ENCODE data around the gene SELENOK.

The SELENOK gene

DNA sequence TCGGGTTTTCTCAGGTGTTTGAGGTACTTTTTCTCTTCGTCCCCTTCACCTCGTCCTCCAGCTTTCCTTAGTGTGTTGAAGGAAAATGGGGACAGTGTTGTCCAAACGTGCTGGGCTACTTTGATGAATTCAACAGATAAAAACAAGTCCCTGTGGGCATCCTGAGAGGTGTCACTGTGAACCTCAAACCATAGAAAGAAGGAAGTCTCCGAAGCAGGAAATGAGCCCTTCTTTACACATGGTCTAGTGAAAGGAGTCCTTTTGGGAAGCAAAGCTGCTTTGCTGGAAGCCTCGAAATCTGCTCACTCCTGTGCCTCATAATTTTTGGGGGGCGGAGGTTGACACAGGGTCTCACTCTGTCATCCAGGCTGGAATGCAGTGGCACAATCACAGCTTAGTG lies 34.7 kb downstream of the SELENOK start:
- no peak overlapping the region for H3K4me3 ChIP-seq (ENCODE audit: low read length, poor library complexity, severe bottlenecking)
- no peaks in the 10 kb centered on the region for H3K27me3 ChIP-seq (ENCODE audit: insufficient read depth, low read length, poor library complexity, severe bottlenecking)
- no peaks in the 10 kb centered on the region for H3K9me2 ChIP-seq (replicated peaks; ENCODE audit: low read depth, low read length)
- no peak for TF ChIP-seq EZH2phosphoT487 (IDR thresholded peaks at IDR 0.05; ENCODE audit: borderline replicate concordance)
- TF ChIP-seq, protein P1, sequence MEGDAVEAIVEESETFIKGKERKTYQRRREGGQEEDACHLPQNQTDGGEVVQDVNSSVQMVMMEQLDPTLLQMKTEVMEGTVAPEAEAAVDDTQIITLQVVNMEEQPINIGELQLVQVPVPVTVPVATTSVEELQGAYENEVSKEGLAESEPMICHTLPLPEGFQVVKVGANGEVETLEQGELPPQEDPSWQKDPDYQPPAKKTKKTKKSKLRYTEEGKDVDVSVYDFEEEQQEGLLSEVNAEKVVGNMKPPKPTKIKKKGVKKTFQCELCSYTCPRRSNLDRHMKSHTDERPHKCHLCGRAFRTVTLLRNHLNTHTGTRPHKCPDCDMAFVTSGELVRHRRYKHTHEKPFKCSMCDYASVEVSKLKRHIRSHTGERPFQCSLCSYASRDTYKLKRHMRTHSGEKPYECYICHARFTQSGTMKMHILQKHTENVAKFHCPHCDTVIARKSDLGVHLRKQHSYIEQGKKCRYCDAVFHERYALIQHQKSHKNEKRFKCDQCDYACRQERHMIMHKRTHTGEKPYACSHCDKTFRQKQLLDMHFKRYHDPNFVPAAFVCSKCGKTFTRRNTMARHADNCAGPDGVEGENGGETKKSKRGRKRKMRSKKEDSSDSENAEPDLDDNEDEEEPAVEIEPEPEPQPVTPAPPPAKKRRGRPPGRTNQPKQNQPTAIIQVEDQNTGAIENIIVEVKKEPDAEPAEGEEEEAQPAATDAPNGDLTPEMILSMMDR (conservative IDR thresholded peaks at IDR 0.05; ENCODE audit: low read length): no peak
- H2AFZ ChIP-seq (ENCODE audit: low read length): no peak overlapping the region
- no peaks in the 10 kb centered on the region for H3K79me2 ChIP-seq (ENCODE audit: insufficient read depth, low read length)
- H3K9ac ChIP-seq (ENCODE audit: low read depth, low read length, poor library complexity, severe bottlenecking): no peak overlapping the region
- H3K9me3 ChIP-seq (ENCODE audit: insufficient read depth, low read depth, low read length): no peaks in the 10 kb centered on the region
- H3F3A ChIP-seq (ENCODE audit: low read depth): no peaks in the 10 kb centered on the region
- H3K4me1 ChIP-seq (ENCODE audit: insufficient read depth, low read length, poor library complexity, severe bottlenecking): no peaks in the 10 kb centered on the region
- H3K4me2 ChIP-seq (ENCODE audit: low read depth, low read length, poor library complexity, severe bottlenecking): no peak overlapping the region
- H4K20me1 ChIP-seq (ENCODE audit: insufficient read depth, low read length, poor library complexity, severe bottlenecking): no peaks in the 10 kb centered on the region
- H3K36me3 ChIP-seq (ENCODE audit: insufficient read depth, low read length): no peaks in the 10 kb centered on the region

DNA sequence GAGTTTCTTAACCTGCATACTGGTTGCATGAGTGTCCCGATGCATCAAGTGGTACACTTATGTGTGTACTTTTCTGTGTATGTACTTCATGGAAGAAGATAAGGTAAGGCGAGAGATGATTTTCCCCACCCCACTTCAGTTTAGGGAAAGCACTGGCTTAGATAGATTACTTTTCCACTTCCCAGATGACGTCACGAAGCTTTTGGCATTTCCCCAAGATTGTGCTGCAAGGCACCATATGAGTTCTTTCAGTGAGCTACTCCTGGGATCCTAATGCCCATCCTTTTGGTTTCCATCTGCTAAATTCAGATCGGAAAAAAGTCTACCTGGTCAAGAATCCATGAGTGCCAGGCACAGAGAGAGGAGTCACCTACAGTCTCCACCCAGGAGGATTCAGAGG lies 40.8 kb downstream of the SELENOK start:
- Histone ChIP-seq H3K4me3 (ENCODE audit: low read length, poor library complexity, severe bottlenecking) (no peak overlapping the region), H3K4me2 (ENCODE audit: low read depth, low read length, poor library complexity, severe bottlenecking) (no peak overlapping the region), H3K9ac (ENCODE audit: low read depth, low read length, poor library complexity, severe bottlenecking) (no peak overlapping the region), H3K4me1 (ENCODE audit: insufficient read depth, low read length, poor library complexity, severe bottlenecking) (no peaks in the 10 kb centered on the region), H3K36me3 (ENCODE audit: insufficient read depth, low read length) (no peaks in the 10 kb centered on the region), H2AFZ (ENCODE audit: low read length) (no peak overlapping the region), H3K9me2 (replicated peaks; ENCODE audit: low read depth, low read length) (no peaks in the 10 kb centered on the region), H3K27me3 (ENCODE audit: insufficient read depth, low read length, poor library complexity, severe bottlenecking) (no peaks in the 10 kb centered on the region), H3F3A (ENCODE audit: low read depth) (no peaks in the 10 kb centered on the region), H3K79me2 (ENCODE audit: insufficient read depth, low read length) (no peaks in the 10 kb centered on the region), H4K20me1 (ENCODE audit: insufficient read depth, low read length, poor library complexity, severe bottlenecking) (no peaks in the 10 kb centered on the region), H3K9me3 (ENCODE audit: insufficient read depth, low read depth, low read length) (no peaks in the 10 kb centered on the region)
- TF ChIP-seq EZH2phosphoT487 (IDR thresholded peaks at IDR 0.05; ENCODE audit: borderline replicate concordance): no peak
- TF ChIP-seq, protein P1 (conservative IDR thresholded peaks at IDR 0.05; ENCODE audit: low read length): no peak

DNA sequence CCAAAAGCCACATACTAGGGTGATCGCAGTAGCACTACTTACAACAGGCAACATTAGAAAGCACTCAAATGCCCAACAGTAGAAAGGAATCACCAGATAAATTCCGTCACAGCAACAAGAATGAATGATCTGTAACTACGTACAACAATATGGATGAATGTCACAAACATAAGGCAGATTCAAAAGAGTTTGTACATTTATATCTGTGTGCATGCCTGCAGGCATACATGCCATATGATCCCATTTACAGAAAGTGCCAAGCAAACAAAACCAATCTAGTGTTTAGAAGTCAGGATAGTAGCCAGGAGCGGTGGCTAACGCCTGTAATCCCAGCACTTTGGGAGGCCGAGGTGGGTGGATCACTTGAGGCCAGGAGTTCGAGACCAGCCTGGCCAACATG lies 41.7 kb downstream of the SELENOK start:
- no peaks in the 10 kb centered on the region for H3K9me3 ChIP-seq (ENCODE audit: insufficient read depth, low read depth, low read length)
- TF ChIP-seq, protein P1 (conservative IDR thresholded peaks at IDR 0.05; ENCODE audit: low read length): no peak
- TF ChIP-seq EZH2phosphoT487 (IDR thresholded peaks at IDR 0.05; ENCODE audit: borderline replicate concordance): no peak
- no peaks in the 10 kb centered on the region for H3F3A ChIP-seq (ENCODE audit: low read depth)
- no peak overlapping the region for H3K4me3 ChIP-seq (ENCODE audit: low read length, poor library complexity, severe bottlenecking)
- no peak overlapping the region for H2AFZ ChIP-seq (ENCODE audit: low read length)
- no peaks in the 10 kb centered on the region for H3K4me1 ChIP-seq (ENCODE audit: insufficient read depth, low read length, poor library complexity, severe bottlenecking)
- no peaks in the 10 kb centered on the region for H3K9me2 ChIP-seq (replicated peaks; ENCODE audit: low read depth, low read length)
- H3K79me2 ChIP-seq (ENCODE audit: insufficient read depth, low read length): no peaks in the 10 kb centered on the region
- H3K27me3 ChIP-seq (ENCODE audit: insufficient read depth, low read length, poor library complexity, severe bottlenecking): no peaks in the 10 kb centered on the region
- no peak overlapping the region for H3K4me2 ChIP-seq (ENCODE audit: low read depth, low read length, poor library complexity, severe bottlenecking)
- no peak overlapping the region for H3K9ac ChIP-seq (ENCODE audit: low read depth, low read length, poor library complexity, severe bottlenecking)
- H3K36me3 ChIP-seq (ENCODE audit: insufficient read depth, low read length): no peaks in the 10 kb centered on the region
- no peaks in the 10 kb centered on the region for H4K20me1 ChIP-seq (ENCODE audit: insufficient read depth, low read length, poor library complexity, severe bottlenecking)
